Stimulated activated CD4-positive, alpha-beta T cell treated with anti-CD3 and anti-CD28 coated beads, Interleukin-1b, Interleukin-23, amount 100 ng/mL, for 1 hour (primary cell): ENCODE results near the gene RIMS1.
A peak's percentile ranks its signal among the peaks of the same experiment; 100 is the strongest.
"Not testable (repeated sequence)": the region's sequence is repeated elsewhere in the genome, so short reads cannot be mapped to it uniquely, and the experiment has no call there.

Source experiments
- DNase-seq, 2 donors: peaks; one replicate each; pipeline ENCODE4 v3.0.0-alpha.2; 2020; ENCODE audit warnings: low read depth in 2 of 2

The RIMS1 gene

GRCh38 chr6:72335203-72335602 lies 448.9 kb downstream of the RIMS1 start:
- DNase-seq = not testable (repeated sequence)

- DNase-seq = no peak
These were observed 462.6 kb downstream of the RIMS1 start for GRCh38 chr6:72348926-72349325.

- no peak for DNase-seq
These were observed 464.0 kb downstream of the RIMS1 start for GRCh38 chr6:72350296-72350881.

GRCh38 chr6:72363844-72364740 lies 477.7 kb downstream of the RIMS1 start:
- DNase-seq = no peak

- DNase-seq = no peak
These were observed 479.4 kb downstream of the RIMS1 start for GRCh38 chr6:72365773-72366172.

- DNase-seq = no peak
These were observed 481.1 kb downstream of the RIMS1 start for GRCh38 chr6:72367439-72367838.

GRCh38 chr6:72371473-72371872 lies 485.1 kb downstream of the RIMS1 start:
- no peak for DNase-seq

GRCh38 chr6:72374172-72374571 lies 487.8 kb downstream of the RIMS1 start:
- DNase-seq = no peak

GRCh38 chr6:72374857-72375256 lies 488.5 kb downstream of the RIMS1 start:
- no peak for DNase-seq

- DNase-seq = no peak
These were observed 490.4 kb downstream of the RIMS1 start for GRCh38 chr6:72376736-72377135.

GRCh38 chr6:72381076-72381475 lies 494.7 kb downstream of the RIMS1 start:
- no peak for DNase-seq

- DNase-seq = no peak
These were observed 496.5 kb downstream of the RIMS1 start for GRCh38 chr6:72382602-72383529.

- no peak for DNase-seq
These were observed 500.0 kb downstream of the RIMS1 start for GRCh38 chr6:72386324-72386723.

- no peak for DNase-seq
These were observed 503.3 kb downstream of the RIMS1 start for GRCh38 chr6:72389698-72390097.

- DNase-seq = no peak
These were observed 504.2 kb downstream of the RIMS1 start for GRCh38 chr6:72390548-72390947.

- no peak for DNase-seq
These were observed 515.5 kb downstream of the RIMS1 start for GRCh38 chr6:72401865-72402264.

GRCh38 chr6:72403413-72403812 lies 517.1 kb downstream of the RIMS1 start:
- no peak for DNase-seq

GRCh38 chr6:72406517-72406916 lies 520.2 kb downstream of the RIMS1 start:
- no peak for DNase-seq

- no peak for DNase-seq
These were observed 524.4 kb downstream of the RIMS1 start for GRCh38 chr6:72410769-72411168.

- peak; percentile 38 to 41 for DNase-seq
These were observed 525.7 kb downstream of the RIMS1 start for GRCh38 chr6:72411872-72412708.

GRCh38 chr6:72412709-72413044 lies 526.3 kb downstream of the RIMS1 start:
- DNase-seq = no peak
